Heart left ventricle (tissue), 16 donors: Measurements from ENCODE around the gene RTN1. TPM values are rescaled to one million over a fixed set of nuclear protein-coding genes. Genes with fewer than 3 reads are reported as not detected.

Experiments used
- ATAC-seq, 4 donors: fragments of 200-7000 bp; cut with Tn5 transposase; one replicate each; pipeline ENCODE4 v1.9.1; 2020 to 2022; ENCODE audit warnings: moderate library complexity in 4 of 4, mild to moderate bottlenecking in 3 of 4, moderate number of reproducible peaks in 1 of 4
- DNase-seq, 5 donors: peaks; one replicate each; pipeline ENCODE4 v3.0.0-alpha.2; 2020
- H3K27ac ChIP-seq, 12 donors: fragments of 200-600 bp; sonication (generic) in 4 of 12; one replicate each; pipeline versions ENCODE4 v1.5.0 to v1.8.0; 2016 to 2022; ENCODE audit warnings: mild to moderate bottlenecking in 2 of 12
- H3K27me3 ChIP-seq, 9 donors: fragments of 200-600 bp; sonication (generic) in 2 of 9; one replicate each; pipeline versions ENCODE4 v1.5.1 to v1.8.0; 2016 to 2022; ENCODE audit warnings: mild to moderate bottlenecking in 3 of 9
- H3K36me3 ChIP-seq, 9 donors: fragments of 200-600 bp; sonication (generic) in 2 of 9; one replicate each; pipeline versions ENCODE4 v1.5.0 to v1.8.0; 2018 to 2022; ENCODE audit warnings: mild to moderate bottlenecking in 2 of 9
- H3K4me1 ChIP-seq, 12 donors: fragments of 200-600 bp; sonication (generic) in 4 of 12; one replicate each; pipeline versions ENCODE4 v1.5.0 to v1.8.0; 2016 to 2022; ENCODE audit warnings: mild to moderate bottlenecking in 3 of 12
- H3K4me3 ChIP-seq, 12 donors: fragments of 200-600 bp; sonication (generic) in 4 of 12; one replicate each; pipeline versions ENCODE4 v1.5.0 to v1.8.0; 2017 to 2022; ENCODE audit warnings: mild to moderate bottlenecking in 9 of 12, moderate library complexity in 4 of 12
- H3K9me3 ChIP-seq, 12 donors: fragments of 200-600 bp; sonication (generic) in 4 of 12; one replicate each; pipeline versions ENCODE4 v1.5.0 to v1.8.0; 2016 to 2022; ENCODE audit warnings: mild to moderate bottlenecking in 1 of 12
- CTCF ChIP-seq, 12 donors: fragments of 200-600 bp; sonication (generic) in 4 of 12; IDR thresholded peaks; one replicate each; pipeline versions ENCODE4 v1.5.0 to v1.8.0; 2018 to 2022; ENCODE audit warnings: antibody characterized with exemption in 12 of 12, mild to moderate bottlenecking in 5 of 12
- POLR2A ChIP-seq, 2 donors: fragments of 450-650 bp; IDR thresholded peaks; one replicate each; pipeline ENCODE4 v1.6.1; 2017; ENCODE audit warnings: antibody characterized with exemption in 2 of 2, mild to moderate bottlenecking in 2 of 2, moderate library complexity in 2 of 2
- WGBS, 4 donors: extraction: QIAGEN DNeasy Blood & Tissue Kit in 2 of 4; methylation state at CpG; one replicate each; pipeline versions ENCODE4 v1.1.5 to v1.1.7; 2013 to 2018; 5-methylcytosine and 5-hydroxymethylcytosine counted together
- intact Hi-C, 10 donors: fragments of 100-400 bp; cut with DNase I; formaldehyde crosslinking; loops; one replicate each; pipeline versions ENCODE4 v1.11.1 to v1.14.2; 2022
- polyA plus RNA-seq, 2 donors: library from polyadenylated mRNA; stranded (reverse); fragments of 200-250 nt; gene quantifications; one replicate each; pipeline ENCODE4 v1.2.3, GENCODE V29; 2013
- total RNA-seq, 9 donors: library from RNA; depleted of rRNA in 2 of 9; stranded (reverse); fragments of >200 nt in 2 of 9; fragmentation: NEBNext Ultra II Directional in 3 of 9; extraction: Animal tissue kit (Norgen Biotek cat#: 25700) in 3 of 9; gene quantifications; one replicate each; pipeline versions ENCODE4 v1.1.0 to v1.2.4, GENCODE V29; 2016 to 2023
- donor health status: ischemic (EF 13 %, LVEDD 7.1; RV severe dilation, severe dysfunction).
- donor health status: healthy with polysubstance abuse.
- donor health status: DM: no; HTN: yes; CAD: no.
- donor health status: DM: no; HTN: no; CAD: no.
- donor health status: ischemic (EF 25% LVEDD 6.9; RV normal size, moderate dysfunction).
- donor health status: ischemic (EF 25% LVEDD 5.7; RV mildly dilated, moderate dysfunction).
- donor health status: healthy.
- donor health status: DM: yes; HTN: yes; CAD: no.
- donor health status: ischemic (EF 35%, LVEDD 5.7; RV mildly dilated, moderate dysfunction).
- donor health status: nonischemic (EF 11% LVEDD 7.7; RV severe dilation, severe dysfunction).
- donor health status: DM: yes; HTN: yes; CAD: no.
- donor health status: PGD.
- donor health status: ischemic (EF 29% LVEDD 5.4; RV normal size, mild dysfunction).
- donor health status: nonischemic (EF 23%, LVEDD 6.1; RV moderate dilation, normal function).

RTN1 gene
- total and polyA plus RNA-seq, 11 donors, result 0.15 to 8.4 (median 0.90) TPM

- no peak overlapping the region for H3K27ac ChIP-seq
- no peaks in the 10 kb centered on the region for H3K27me3 ChIP-seq
- H3K4me1 ChIP-seq, result no peaks in the 10 kb centered on the region
- H3K36me3 ChIP-seq, result no peaks in the 10 kb centered on the region
- ATAC-seq (no peak), DNase-seq (peak in 1 of 5 donors; percentile 20)
- WGBS, 4 donors, result 93 to 97% (median 96%) methylated on average over 26 to 38 of the region's 38 CpGs
- intact Hi-C loops, result no loop called here
- H3K9me3 ChIP-seq, result no peaks in the 10 kb centered on the region
- H3K4me3 ChIP-seq, result no peak overlapping the region
- TF ChIP-seq CTCF (IDR thresholded peaks at IDR 0.05) (no peak), POLR2A (IDR thresholded peaks at IDR 0.05) (no peak)
Observed at GRCh38 chr14:59819446-59820088, 51.0 kb downstream of the RTN1 start.

GRCh38 chr14:59816941-59817340 is 53.6 kb downstream of the RTN1 start:
- DNase-seq (no peak), ATAC-seq (no peak)
- Histone ChIP-seq H3K4me1 (no peaks in the 10 kb centered on the region), H3K9me3 (no peaks in the 10 kb centered on the region), H3K4me3 (no peak overlapping the region), H3K27me3 (peaks cover 0 to 2% (median 0%) of the 10 kb centered on the region in 9 donors), H3K36me3 (no peaks in the 10 kb centered on the region), H3K27ac (no peak overlapping the region)
- 38 to 43% (median 41%) methylated on average over 3 of the region's 3 CpGs for WGBS, 4 donors
- intact Hi-C loops, result no loop called here
- TF ChIP-seq CTCF (IDR thresholded peaks at IDR 0.05) (no peak), POLR2A (IDR thresholded peaks at IDR 0.05) (no peak)

- no peak overlapping the region for H3K4me3 ChIP-seq
- H3K9me3 ChIP-seq, result no peaks in the 10 kb centered on the region
- no peak overlapping the region for H3K27ac ChIP-seq
- intact Hi-C loops, result no loop called here
- TF ChIP-seq POLR2A (IDR thresholded peaks at IDR 0.05), result no peak
- TF ChIP-seq CTCF (IDR thresholded peaks at IDR 0.05), result no peak
- ATAC-seq (no peak), DNase-seq (no peak)
- H3K4me1 ChIP-seq, result no peaks in the 10 kb centered on the region
- WGBS, 4 donors, result 62 to 92% (median 84%) methylated on average over 1 of the region's 1 CpG
- no peaks in the 10 kb centered on the region for H3K36me3 ChIP-seq
- peaks cover 0 to 18% (median 0%) of the 10 kb centered on the region in 9 donors for H3K27me3 ChIP-seq
Observed at GRCh38 chr14:59814988-59815387, 55.6 kb downstream of the RTN1 start.

- TF ChIP-seq CTCF (IDR thresholded peaks at IDR 0.05), result no peak
- TF ChIP-seq POLR2A (IDR thresholded peaks at IDR 0.05), result no peak
- Histone ChIP-seq H3K27me3 (peaks cover 0 to 18% (median 0%) of the 10 kb centered on the region in 9 donors), H3K4me3 (no peak overlapping the region), H3K27ac (no peak overlapping the region), H3K4me1 (no peaks in the 10 kb centered on the region), H3K36me3 (no peaks in the 10 kb centered on the region), H3K9me3 (peaks cover 0 to 2% (median 0%) of the 10 kb centered on the region in 12 donors)
- DNase-seq (no peak), ATAC-seq (no peak)
- intact Hi-C loops, result no loop called here
- WGBS, 4 donors, result 45 to 59% (median 55%) methylated on average over 3 of the region's 3 CpGs
Observed at GRCh38 chr14:59811815-59812214, 58.8 kb downstream of the RTN1 start.
